HG02840 (cell line): Measurements from ENCODE around the gene PP2D1.
"Not testable (repeated sequence)": the region's sequence is repeated elsewhere in the genome, so short reads cannot be mapped to it uniquely, and the experiment has no call there.

ENCODE experiments used
- ATAC-seq: cut with Tn5 transposase; IDR thresholded peaks from one replicate; pipeline ENCODE4 v1.9.1; 2021; ENCODE audit warnings: mild to moderate bottlenecking, moderate library complexity, moderate number of reproducible peaks; ENCODE audit not compliant: unreplicated experiment, low FRiP score

The PP2D1 gene, protein sequence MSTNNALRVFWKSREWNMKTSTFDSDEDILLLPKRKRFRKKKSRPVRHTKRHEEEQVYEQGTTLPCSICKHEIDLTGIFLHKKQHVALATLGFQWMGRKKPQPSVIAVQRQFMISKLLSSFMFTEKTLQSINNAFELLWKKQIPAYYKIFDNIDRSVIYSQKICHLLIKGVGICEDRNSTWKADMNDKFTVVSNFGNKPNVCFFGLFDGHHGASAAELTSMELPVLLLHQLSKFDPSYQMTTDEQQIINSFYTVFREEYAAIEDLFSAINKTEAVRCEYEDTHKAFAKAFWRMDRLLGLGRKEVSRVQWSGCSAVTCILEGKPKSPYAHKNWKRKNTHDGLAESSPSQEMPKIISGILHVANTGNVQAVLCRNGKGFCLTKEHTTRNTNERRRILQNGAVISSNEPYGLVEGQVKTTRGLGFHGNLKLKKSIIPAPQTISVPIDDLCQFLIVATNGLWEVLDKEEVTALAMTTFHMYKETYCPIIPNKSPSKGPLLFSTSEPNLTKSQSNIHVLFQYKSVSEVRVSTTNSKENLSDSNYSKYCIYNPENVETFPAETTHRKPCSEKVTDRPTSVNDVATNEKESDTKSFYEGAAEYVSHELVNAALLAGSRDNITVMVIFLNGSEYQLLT

GRCh38 chr3:20012164-20012563 is at the start of gene PP2D1:
Gene PP2D1, minus strand, starts transcription at chr3:20012264. Its CDS starts 192 bp downstream, at chr3:20012072.
- ATAC-seq = no peak

DNA sequence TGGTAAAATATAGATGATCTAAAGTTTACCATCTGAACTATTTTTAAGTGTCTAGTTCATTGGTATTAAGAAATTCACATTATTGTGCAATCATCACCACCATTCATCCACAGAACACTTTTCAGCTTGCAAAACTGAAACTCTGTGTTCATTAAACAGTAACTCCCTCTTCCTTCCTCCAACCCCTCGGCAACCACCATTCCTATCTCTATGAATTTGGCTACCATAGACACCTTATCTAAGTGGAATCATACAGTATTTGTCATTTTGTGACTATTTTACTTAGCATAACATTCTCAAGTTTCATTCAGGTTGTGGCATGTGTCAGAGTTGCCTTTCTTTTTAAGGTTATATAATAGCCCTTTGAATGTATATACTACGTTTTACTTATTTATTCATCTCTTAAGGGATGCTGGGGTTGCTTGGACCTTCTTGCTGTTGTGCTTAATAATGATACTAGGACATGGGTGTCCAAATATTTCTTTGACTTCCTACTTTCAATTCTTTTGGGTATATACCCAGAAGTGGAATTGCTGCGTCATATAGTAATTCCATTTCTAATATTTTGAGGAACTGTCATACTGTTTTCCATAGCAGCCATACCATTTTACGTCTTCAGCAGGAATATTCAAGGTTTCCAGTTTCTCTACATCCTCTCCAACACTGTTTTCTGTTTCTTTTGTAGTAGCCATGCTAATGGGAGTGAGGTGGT is 49.1 kb upstream of the PP2D1 start:
- peak; percentile 76 for ATAC-seq

GRCh38 chr3:20059929-20060328 is 47.9 kb upstream of the PP2D1 start:
- ATAC-seq = no peak

- ATAC-seq = no peak
Observed at GRCh38 chr3:20057612-20058180, 45.6 kb upstream of the PP2D1 start.

DNA sequence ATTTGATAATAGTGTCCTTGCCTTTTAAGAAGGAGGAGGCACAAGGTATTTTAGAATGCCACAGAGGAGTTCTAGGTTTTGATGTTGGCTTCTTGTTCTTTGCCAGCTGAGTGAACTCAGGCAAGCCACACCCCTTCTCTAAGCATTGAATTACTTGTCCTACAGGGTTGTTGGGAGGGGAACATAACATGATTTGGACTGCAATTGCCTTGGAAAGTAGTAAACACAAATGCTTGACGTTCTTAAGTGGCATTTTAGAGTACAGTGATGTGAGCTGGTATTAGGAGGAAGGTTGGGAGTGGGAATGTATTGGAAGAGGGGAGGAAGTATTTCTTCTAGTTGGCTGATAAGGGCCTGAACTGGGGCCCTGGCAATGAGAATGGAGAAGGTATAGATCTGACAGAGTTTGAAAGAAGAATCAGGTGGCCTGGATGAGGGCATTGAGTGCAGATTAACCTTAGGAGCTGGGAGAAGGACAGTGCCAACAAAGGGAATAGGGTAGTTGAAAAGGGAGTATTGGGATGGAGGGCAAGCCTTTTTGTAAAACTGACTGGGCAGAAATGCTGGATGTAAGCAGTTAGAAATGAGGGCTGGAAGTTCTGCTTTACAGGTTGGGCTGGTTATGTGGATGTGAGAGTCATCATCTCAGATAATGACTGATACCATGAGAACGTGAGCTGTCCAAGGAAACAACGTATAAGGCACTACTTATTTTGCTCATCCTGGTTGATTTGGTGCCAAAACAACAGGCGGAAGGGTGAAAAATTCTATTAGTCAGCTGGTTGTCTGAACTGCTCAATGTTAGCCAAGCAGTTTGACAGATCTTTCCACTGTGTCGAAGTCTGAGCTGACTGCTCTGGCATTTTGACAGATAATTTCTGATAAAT is 44.9 kb upstream of the PP2D1 start:
- peak; percentile 34 for ATAC-seq

GRCh38 chr3:20055842-20056241 is 43.8 kb upstream of the PP2D1 start:
- no peak for ATAC-seq

DNA sequence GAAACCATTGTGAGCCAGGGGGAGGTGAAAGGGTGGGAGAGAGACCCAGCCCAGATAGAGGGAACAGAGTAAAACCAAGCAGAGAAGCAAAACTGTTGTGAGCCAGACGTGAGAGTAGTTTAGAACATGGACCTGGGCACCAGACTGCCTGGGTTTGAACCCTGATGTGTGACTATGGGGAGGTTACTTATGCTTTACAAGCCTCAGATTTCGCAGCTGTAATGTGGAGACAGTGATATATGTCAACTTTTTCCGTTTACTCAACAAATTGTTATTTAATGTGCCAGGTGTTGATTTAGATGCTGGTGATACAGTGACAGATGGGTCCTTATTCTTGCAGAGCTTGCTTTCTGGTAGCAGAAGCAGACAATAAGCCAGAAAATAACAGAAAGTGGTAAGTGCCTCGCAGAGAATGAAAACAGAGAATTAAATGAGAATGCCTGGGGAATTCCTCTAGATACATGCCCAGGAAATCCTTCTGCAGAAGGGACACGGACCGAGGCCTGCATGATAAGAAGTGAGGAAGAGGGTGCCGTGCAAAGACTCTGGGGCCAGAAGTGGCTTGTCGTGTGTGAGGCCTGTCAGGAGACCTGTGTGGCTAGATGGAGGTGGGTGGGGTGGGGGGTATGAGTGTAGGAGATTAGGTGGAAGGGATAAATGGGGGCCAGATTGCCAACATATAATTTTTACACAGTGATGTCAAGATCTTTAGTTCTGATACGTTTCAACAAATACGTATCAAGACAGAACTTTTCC is 43.1 kb upstream of the PP2D1 start:
- ATAC-seq = peak; percentile 16

DNA sequence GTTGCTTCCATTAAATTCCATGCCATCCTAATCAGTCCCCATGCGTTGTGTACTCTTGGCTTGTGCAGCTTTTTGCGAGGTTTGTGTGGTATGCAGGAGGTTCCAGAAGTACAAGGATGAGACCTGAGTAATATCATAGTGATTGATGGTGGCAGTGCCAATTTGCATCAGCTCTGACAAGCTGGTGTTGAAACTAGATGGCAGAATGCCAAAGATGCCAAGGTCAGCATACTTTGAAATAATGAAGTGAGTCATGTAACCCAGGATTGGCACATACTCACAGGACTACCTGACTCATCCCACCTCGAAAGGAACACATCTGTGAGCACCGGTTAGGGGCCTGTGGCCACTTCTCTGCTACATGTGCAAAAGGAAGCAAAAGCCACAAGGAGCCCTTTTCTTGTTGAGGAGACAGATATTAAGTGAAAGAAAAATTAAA is 42.5 kb upstream of the PP2D1 start:
- peak; percentile 62 for ATAC-seq

DNA sequence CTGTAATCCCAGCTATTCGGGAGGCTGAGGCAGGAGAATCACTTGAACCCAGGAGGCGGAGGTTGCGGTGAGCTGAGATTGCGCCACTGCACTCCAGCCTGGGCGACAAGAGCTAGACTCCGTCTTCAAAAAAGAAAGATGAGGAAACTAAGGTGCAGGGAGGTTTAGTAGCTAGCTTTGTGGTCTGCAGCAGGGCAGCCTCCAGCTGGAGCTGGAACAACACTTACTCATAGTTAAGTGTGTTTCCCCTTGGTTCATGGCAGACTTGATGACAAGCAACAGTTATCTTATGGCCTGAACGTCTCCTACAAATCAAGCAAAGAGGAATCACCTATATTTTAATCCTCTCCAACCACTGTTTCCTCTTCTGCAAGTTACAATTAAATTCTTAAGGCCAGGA is 40.8 kb upstream of the PP2D1 start:
- no peak for ATAC-seq

- ATAC-seq = no peak
Observed at GRCh38 chr3:20051123-20051806, 39.2 kb upstream of the PP2D1 start.

DNA sequence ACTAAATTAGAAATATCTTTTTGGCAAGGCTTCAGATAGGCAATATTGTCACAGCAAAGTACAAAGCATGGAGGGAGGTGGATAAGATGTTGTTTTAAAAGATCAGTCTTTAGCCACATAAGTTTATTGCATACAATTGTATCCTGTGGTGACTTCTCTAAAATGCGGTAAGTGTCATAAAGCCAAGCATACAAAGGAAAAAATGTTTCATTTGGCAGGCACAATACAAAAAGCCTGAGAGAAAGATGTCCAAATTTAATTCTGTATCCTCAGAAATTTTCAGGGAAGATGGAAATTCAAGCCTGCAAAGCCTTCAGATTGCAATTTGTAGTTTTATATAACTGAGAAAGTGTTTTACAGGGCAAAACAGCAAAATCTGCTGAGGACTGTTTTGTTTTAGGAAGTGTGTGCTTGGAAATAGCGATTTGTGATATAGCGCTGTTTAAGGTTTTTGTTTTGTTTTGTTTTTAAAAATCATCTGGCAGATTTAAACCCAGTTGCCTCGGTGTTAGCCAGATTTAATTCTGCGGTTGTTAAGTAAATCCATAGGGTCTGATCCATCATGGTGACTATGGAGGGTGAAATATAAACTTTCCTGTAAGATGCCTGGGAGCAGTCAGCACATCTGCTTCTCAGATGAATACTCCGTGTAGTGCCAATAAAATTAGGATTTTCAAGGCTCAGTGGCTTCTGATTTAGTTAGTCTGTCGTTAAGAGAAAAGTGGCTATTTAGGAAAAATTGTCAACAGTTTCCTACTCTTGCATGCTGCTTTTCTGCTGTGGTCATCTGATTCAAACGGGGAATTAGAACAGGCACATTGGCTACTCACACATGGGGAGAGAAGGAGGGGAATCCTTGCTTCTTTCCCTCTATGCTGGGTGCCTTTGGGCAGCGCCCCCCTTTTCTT is 36.2 kb upstream of the PP2D1 start:
- ATAC-seq = peak; percentile 28

GRCh38 chr3:20047341-20047779 is 35.3 kb upstream of the PP2D1 start:
- ATAC-seq = no peak

DNA sequence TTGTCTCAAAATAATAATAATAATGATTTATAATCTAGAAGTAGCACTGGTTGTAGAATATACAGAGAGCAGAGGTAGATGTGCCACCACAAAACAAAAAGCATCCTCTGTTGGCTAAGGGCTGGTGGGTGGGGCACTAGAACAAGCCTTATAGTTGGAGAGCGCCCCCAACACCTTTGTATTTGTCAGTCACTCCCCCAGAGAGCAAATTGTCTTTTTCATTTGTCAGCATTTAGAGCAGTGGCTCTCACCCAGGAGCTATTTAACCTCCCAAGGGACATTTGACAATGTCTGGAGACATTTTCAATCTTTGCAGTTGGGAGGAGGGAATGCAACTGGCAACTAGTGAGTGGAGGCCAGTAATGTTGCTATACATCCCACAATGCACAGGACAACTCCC is 34.5 kb upstream of the PP2D1 start:
- no peak for ATAC-seq

DNA sequence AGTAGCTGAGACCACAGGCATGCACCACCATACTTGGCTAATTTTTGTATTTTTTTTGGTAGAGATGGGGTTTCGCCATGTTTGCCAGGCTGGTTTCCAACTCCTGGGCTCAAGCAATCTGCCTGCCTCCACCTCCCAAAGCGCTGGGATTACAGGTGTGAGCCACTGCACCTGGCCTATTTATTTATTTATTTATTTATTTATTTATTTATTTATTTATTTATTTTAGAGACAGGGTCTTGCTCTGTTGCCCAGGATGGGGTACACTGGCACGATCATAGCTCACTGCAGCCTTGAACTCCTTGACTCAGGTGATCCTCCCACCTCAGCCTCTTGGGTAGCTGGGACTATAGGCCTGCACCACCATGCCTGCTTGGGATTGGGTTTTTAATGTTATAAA is 33.1 kb upstream of the PP2D1 start:
- not testable (repeated sequence) for ATAC-seq

- no peak for ATAC-seq
Observed at GRCh38 chr3:20043825-20044224, 31.8 kb upstream of the PP2D1 start.

GRCh38 chr3:20043396-20043795 is 31.3 kb upstream of the PP2D1 start:
- ATAC-seq = no peak

- ATAC-seq = no peak
Observed at GRCh38 chr3:20042331-20042730, 30.3 kb upstream of the PP2D1 start.
